Islet of Langerhans (tissue), 1 donor: Measurements from ENCODE around the gene ZIC5.

Source experiments
- FAIRE-seq: peaks from one replicate; lab custom pipeline; 2011; peaks lifted over from hg19 to GRCh38; lab: Jason Lieb, UNC

The ZIC5 gene

GRCh38 chr13:99975626-99976025 is 4.1 kb upstream of the ZIC5 start:
- FAIRE-seq, result no peak

- no peak for FAIRE-seq
Measured at GRCh38 chr13:99974939-99975561, 3.5 kb upstream of the ZIC5 start.

- FAIRE-seq, result no peak
Measured at GRCh38 chr13:99974296-99974938, 2.9 kb upstream of the ZIC5 start.

DNA sequence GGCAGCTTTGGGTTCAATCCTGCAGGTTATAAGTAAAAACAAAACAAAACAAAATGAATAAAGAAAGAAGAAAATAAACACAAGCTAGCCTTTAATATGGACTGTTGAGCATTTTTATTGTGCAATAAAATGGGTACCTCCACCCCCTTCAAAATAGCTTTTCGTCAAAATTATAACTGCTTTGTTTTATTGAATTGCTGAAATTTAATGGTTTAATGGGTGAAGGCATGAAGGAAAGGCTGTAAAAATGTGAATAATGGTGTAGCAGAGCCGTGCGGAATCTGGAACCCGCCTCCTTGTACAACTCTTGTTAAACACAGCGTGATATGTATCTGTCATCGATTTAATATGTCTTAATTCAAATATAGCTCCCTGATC is 2.2 kb upstream of the ZIC5 start:
- FAIRE-seq, result no peak

GRCh38 chr13:99973163-99973807 is 1.7 kb upstream of the ZIC5 start:
- no peak for FAIRE-seq

DNA sequence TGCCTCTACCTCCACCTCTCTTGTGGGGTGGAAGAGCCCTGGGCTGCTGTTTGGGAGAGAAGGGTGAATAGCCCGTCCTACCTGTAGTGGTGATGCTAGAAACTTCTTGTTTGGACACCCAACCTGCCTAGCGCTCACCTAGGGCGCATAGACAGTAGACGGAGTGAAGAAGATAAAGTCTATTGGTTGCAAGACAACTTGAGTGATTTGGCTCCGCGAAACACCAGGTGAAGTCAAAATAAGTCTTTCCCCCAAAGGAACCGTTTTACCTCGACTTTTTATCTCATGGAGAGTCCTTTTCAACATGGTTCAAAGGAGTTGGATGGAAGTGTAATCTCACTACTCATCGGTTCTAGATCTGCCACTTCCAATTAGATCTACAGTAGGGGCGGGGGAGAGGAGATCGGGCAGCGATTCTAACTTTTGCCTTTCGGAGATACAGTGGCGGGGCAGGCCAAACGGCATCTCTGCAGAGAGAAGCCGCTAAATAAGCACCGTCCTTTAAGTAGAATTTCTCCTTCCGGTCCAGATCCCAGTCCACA is 694 bp upstream of the ZIC5 start:
- FAIRE-seq, result no peak

DNA sequence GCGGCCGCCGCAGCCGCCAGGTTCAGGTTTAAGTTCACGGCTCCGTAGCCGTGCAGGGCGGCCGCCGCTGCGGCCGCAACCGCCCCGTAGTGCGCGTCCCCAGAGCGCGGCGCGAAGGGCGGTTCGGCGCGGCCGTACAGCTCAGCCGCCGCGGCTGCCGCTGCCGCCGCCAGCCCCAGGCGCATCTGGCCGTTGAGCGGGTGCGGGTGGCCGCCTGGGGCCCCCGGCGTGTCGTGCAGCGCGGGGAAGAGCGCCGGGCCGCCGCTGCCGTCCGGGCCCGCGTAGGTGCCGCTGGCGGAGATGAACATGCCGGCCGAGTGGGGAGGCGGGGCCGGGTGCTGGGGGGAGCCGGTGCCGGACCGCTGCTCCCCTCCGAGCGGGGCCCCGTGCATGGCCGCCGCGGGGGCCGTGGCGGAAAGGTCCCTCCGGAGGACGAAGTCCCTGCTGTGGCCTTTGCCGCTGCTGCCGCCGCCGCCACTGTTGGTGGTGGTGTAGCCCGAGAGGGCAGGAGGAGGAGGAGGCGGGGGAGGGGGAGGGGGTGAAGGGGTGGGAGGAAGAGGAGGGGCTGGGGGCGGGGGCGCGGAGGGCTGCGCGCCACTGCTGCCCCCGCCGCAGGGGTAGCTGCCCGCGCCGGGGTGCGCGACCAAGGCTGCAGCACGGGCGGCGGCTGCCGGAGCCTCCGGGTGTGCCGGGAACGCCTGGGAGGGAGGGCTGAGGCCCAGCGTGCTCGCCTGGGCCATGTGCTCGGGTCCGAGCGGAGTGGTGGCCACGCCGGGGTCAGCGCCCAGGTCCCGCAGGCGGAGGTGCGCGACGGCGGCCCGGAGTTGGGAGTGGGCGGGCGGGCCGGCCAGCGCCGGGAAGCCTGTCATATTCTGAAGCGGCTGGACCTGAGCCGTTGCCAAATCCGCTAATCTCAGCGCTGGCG is 654 bp downstream of the ZIC5 start:
- FAIRE-seq, result no peak

GRCh38 chr13:99969919-99970650 is 1.5 kb downstream of the ZIC5 start:
- FAIRE-seq, result no peak

DNA sequence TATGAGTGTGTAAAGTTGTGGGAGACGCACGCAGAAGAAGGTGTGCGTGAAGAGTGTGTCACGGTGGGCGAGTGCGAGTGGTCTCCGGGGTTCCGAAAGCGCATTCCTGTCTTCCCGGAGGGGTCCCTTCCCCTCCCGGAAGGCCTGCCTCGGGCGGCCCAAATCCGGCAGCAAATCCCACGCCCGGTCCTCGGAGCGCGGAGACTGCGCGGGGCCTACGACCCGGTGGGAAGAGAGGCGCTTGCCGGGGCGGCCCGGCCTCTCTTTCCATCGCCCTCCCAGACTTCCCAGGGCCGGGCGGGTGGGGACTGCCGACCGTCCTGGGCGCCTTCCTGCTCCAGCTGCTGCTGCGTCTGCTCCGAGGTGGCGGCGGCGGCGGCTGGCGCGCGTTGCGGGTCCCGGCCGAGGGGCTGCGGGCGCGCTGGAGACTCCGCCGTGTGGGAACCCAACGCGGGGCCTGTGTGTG is 2.1 kb downstream of the ZIC5 start:
- no peak for FAIRE-seq

GRCh38 chr13:99968521-99969452 is 2.8 kb downstream of the ZIC5 start:
- FAIRE-seq, result no peak

DNA sequence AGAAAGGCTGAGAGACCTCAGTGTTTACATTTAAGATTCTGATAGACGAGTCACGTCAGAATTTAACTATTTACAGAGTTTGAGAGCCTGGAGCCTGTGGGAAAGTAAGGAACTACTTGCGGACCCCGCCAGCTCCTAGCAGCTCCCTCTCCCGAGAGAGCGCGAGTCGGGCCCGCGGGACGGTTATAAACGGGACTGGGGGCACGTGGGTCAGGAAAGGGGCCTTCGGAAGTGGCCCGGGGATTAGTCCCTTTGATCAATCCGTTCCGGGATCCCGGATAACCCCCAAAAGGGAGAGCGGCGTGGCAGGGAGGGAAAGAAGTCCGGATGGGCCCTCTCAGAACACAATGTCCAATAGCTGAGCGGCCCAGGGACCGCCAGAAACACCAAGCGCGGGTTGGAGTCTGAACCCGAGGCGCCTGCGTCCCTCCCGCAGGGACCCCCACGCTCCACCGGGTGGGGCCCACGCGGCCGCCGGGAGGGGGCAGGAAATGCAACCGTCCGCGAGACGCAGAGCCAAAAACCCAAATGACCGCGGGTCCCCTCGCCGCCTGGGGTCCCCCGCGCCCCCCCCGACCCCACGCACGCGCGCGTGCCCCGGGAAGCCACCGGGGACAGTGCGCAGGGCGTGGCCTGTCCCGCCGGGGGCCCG is 3.6 kb downstream of the ZIC5 start:
- no peak for FAIRE-seq

- no peak for FAIRE-seq
Measured at GRCh38 chr13:99967498-99967868, 4.1 kb downstream of the ZIC5 start.

- no peak for FAIRE-seq
Measured at GRCh38 chr13:99966064-99966805, 5.3 kb downstream of the ZIC5 start.

DNA sequence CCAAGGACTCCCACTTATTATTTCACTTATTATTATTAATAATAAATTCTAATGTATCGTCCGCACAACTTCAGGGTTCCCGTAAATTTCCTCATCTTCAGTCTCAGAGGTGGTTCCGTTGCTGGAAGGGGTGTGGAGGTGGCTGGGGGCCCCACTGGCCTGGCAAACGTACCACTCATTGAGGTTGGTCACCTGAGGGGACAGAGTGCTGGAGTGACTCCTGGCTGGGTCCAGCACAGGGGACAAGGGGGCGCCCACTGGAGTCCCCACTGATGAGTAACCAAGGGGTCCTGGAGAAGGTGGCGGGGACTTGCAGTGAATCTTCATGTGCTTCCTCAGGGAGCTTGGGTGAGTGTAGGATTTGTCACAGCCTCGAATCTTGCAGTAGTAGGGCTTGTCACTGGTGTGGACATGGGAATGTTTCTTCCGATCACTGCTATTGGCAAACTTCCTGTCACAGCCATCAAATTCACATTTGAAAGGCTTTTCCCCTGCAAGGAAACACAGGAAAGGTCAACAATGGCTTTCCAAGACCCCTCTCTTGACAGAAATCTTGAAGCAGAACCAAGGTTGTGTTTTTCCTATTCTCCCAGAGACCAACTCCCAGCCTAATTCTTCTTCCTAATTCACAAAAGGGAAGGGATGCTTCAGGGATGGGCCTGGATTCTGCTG is 6.1 kb downstream of the ZIC5 start:
- no peak for FAIRE-seq

GRCh38 chr13:99963816-99964339 is 7.7 kb downstream of the ZIC5 start:
- no peak for FAIRE-seq

GRCh38 chr13:99962242-99962641 is 9.3 kb downstream of the ZIC5 start:
- no peak for FAIRE-seq

DNA sequence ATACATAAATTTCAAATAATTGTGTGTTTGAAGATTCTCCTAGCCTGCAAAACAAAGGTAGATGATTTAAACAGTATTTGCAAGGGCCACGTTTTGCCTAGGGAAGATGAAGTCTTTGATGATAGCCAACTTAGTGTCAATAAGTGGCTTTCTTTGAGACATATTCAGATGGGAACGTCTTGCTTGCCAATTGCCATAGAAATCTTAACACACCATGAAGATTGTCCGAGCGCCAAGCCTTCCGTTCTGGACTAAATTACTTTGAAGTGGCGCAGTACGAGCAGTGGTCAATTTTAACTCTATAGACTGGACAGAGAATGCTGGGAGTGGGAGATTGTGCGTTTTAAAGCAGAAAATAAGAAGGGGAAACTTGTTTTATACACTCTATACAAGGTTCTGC is 9.9 kb downstream of the ZIC5 start:
- no peak for FAIRE-seq

- FAIRE-seq, result no peak
Measured at GRCh38 chr13:99960663-99961311, 10.8 kb downstream of the ZIC5 start.
